Liver (tissue), 3 donors: ENCODE results near the gene EML4.

Experiments used
- EGR1 ChIP-seq, 2 donors: IDR thresholded peaks; 2 replicates each; pipeline ENCODE4 v1.6.1; 2016 to 2018; ENCODE audit warnings: antibody characterized with exemption in 2 of 2, low read depth in 2 of 2
- FOXA1 ChIP-seq: IDR thresholded peaks from 2 replicates; pipeline ENCODE4 v1.6.1; 2016; ENCODE audit warnings: antibody characterized with exemption
- JUND ChIP-seq, 2 donors: IDR thresholded peaks; 2 replicates each; pipeline ENCODE4 v1.6.1; 2016; ENCODE audit warnings: antibody characterized with exemption in 2 of 2
- RAD21 ChIP-seq, 2 donors: IDR thresholded peaks; 2 replicates each; pipeline ENCODE4 v1.6.1; 2016; ENCODE audit warnings: antibody characterized with exemption in 2 of 2, mild to moderate bottlenecking in 2 of 2
- TAF1 ChIP-seq: conservative IDR thresholded peaks from 2 replicates; pipeline ENCODE4 v1.6.1; 2016; ENCODE audit warnings: antibody characterized with exemption, mild to moderate bottlenecking
- TF ChIP-seq, protein P1 (sequence below): fragments of 150-350 bp; IDR thresholded peaks from 2 replicates; pipeline ENCODE4 v1.5.1; 2017; ENCODE audit warnings: improper control_type of control experiment, low read depth, low read length; ENCODE audit not compliant: missing input control
- TF ChIP-seq, protein P2 (sequence below): IDR thresholded peaks from 2 replicates; pipeline ENCODE4 v1.6.1; 2016; ENCODE audit warnings: antibody characterized with exemption
- donor health status: healthy.
- donor health status: healthy.

DNA sequence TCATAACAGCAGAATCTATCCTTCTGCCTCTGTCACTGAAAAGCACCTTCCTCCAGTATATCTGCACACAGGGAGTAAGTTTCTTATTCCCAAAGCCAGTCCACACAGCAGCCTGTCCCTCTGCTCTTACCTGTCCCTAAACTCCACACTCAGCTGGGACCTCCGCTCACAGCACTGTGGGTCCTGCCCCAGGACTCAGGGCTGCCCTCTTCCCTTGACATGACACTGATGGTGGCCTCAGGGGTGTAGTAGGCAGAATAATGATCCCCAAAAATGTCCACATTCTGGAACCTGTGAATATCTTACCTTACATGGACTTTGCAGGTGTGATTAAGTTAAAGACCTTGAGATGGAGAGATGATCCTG lies 39.7 kb upstream of the EML4 start:
- no peak for TF ChIP-seq FOXA1
- TF ChIP-seq, protein P1, sequence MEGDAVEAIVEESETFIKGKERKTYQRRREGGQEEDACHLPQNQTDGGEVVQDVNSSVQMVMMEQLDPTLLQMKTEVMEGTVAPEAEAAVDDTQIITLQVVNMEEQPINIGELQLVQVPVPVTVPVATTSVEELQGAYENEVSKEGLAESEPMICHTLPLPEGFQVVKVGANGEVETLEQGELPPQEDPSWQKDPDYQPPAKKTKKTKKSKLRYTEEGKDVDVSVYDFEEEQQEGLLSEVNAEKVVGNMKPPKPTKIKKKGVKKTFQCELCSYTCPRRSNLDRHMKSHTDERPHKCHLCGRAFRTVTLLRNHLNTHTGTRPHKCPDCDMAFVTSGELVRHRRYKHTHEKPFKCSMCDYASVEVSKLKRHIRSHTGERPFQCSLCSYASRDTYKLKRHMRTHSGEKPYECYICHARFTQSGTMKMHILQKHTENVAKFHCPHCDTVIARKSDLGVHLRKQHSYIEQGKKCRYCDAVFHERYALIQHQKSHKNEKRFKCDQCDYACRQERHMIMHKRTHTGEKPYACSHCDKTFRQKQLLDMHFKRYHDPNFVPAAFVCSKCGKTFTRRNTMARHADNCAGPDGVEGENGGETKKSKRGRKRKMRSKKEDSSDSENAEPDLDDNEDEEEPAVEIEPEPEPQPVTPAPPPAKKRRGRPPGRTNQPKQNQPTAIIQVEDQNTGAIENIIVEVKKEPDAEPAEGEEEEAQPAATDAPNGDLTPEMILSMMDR = no peak
- no peak for TF ChIP-seq TAF1
- no peak for TF ChIP-seq RAD21 (IDR thresholded peaks at IDR 0.05)
- no peak for TF ChIP-seq EGR1 (IDR thresholded peaks at IDR 0.05; ENCODE audit: low read depth in 2 of 2)
- TF ChIP-seq, protein P2, sequence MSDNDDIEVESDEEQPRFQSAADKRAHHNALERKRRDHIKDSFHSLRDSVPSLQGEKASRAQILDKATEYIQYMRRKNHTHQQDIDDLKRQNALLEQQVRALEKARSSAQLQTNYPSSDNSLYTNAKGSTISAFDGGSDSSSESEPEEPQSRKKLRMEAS = no peak
- TF ChIP-seq JUND (IDR thresholded peaks at IDR 0.05) = no peak
